GM12873 (cell line): ENCODE measurements around the gene ENDOU.

Experiments
- CTCF ChIP-seq: IDR thresholded peaks from 2 replicates; pipeline ENCODE4 v1.5.1; 2012; ENCODE audit warnings: low read depth, mild to moderate bottlenecking, moderate library complexity, low read length, control low read depth; ENCODE audit not compliant: insufficient read depth; ENCODE audit errors: missing control alignments

Gene ENDOU

DNA sequence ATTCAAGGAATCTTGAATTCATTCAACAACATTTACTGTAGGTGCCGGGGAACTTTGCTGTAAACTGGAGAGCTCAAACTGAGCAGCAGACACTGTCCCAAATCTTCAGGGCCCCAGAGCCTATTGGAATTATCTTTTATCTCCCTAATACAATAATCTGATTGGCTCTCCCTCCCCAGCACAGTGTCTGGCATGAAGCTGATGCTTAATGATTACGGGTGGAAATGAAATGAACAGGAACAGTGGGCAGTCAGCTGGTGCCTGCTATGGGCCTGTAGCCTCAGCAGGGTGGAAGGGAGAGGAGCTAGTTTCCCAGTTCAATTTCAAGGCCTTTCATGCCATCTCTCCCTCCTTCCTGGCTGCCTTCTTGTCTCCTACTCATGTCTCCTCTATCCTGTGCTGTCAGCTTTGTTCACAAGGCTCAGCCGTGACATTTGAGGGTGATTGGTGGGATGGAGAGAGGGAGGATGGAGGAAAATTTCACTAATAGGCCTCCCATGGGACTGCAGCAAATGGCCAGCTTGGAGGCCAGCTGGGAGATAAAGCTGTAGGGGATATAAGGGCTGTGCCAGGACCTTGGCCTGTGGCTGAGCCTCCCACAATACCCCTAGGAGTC is 37.7 kb upstream of the ENDOU start:
- no peak for TF ChIP-seq CTCF

- TF ChIP-seq CTCF, result peak; percentile 62
Observed at GRCh38 chr12:47758834-47759690, 33.8 kb upstream of the ENDOU start, which contains the start of gene RAPGEF3. Gene RAPGEF3, minus strand, starts transcription at chr12:47758880. Its CDS starts 324 bp downstream, at chr12:47758556.

DNA sequence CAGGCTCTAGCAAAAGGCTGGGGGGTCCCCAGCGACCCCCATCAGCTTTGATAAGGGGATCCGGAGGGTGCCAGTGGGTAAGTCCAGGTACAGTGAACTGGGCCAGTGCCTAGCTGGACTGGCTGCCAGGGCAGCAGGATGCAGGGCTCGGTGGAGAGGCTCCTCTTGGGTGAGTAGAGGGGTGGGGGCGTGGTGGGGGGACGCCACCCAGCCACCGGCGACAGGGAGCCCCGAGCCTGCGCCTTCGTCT is 33.2 kb upstream of the ENDOU start:
- TF ChIP-seq CTCF, result no peak

GRCh38 chr12:47757840-47758583 is 32.7 kb upstream of the ENDOU start:
- TF ChIP-seq CTCF, result no peak

DNA sequence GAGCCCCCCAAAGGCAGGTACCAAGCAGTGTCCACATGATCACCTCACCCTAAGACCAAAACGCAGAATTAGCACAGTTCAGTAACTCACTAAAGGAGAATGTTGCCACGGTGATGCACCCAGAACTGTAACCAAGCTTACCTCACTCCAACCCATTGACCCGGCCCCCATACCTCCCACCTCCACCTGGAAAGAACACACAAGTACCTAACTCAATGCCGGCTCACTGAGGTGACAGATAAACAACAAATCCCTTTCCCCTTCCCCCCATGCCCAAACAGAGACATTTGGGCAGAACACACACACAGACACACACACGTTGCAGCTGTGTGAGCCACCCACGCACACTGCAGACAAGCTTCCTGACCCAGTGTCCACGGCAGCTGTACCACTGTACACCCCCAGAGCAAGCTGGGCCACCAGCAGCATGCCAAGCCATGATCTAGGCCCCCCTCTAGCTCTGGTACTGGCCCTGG is 32.1 kb upstream of the ENDOU start:
- TF ChIP-seq CTCF, result no peak

DNA sequence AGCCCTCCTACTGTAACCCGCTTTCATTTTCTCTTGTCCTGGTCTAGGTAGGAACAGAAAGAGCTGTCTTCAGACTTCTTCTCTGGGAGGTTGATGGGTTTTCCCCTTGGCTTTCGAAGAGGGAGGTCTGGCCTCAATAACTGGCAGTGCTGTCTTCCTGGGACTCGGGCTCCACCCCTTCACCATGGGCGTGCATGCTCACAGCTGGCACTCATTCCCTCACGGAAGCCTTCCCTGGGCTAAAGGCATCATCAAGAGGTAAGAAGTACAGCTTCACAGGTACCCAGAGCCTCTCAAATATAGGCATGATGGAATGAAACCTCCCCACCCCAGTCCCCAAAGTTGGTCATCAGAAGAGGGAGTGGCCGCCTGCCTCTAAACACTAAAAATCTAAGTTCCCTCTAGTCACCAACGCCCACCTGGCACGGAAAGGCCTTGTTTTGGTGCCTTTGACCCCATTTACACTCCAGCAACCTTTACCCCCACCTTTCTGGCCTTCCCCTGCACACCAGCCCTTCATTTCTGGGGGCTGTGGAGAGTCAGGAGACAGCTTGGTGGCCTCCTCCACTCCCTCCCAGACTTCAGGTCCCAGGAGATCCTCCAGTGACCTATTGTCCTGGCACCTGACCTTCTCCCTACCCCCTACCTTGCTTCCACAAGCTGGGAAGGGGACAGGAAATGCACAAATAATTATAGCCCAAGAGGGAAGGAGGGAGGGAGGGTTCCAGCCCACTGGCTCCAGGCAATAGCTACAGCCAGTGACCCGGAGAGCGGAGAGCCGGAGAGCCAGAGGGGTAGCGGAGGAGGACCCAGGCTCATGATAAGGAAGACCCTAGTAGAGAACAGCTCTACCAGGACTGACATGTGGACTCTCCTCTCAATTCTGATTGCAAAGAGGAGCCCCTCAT is 30.6 kb upstream of the ENDOU start:
- no peak for TF ChIP-seq CTCF

- TF ChIP-seq CTCF, result no peak
Observed at GRCh38 chr12:47754881-47755280, 29.6 kb upstream of the ENDOU start.
